Ishikawa (cell line): ENCODE measurements around the gene INPP4B.
A peak's percentile ranks its signal among the peaks of the same experiment; 100 is the strongest.

Experiments used
- CEBPB ChIP-seq: IDR thresholded peaks from 2 replicates; pipeline ENCODE4 v1.6.1; 2012
- EGR1 ChIP-seq: IDR thresholded peaks from 2 replicates; pipeline ENCODE4 v1.6.1; 2012
- TAF1 ChIP-seq: IDR thresholded peaks from 2 replicates; pipeline ENCODE4 v1.6.1; 2012; ENCODE audit warnings: low read depth, mild to moderate bottlenecking
- TF ChIP-seq, protein P1 (sequence below): IDR thresholded peaks from 2 replicates; pipeline ENCODE4 v1.6.1; 2012

- peak; percentile 29; the same call in 1 of the 2 replicates for TF ChIP-seq TAF1
- TF ChIP-seq EGR1, result no peak
- TF ChIP-seq, protein P1, sequence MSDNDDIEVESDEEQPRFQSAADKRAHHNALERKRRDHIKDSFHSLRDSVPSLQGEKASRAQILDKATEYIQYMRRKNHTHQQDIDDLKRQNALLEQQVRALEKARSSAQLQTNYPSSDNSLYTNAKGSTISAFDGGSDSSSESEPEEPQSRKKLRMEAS, result 0 out of 2 replicates have a peak, but pooled peaks have one; percentile 46
- TF ChIP-seq CEBPB, result peak; percentile 57
Measured at GRCh38 chr4:142473218-142473959, 372.7 kb downstream of the INPP4B start.
